BE2C (cell line): ENCODE results near the gene HNRNPR.
"Not testable (repeated sequence)": the region's sequence is repeated elsewhere in the genome, so short reads cannot be mapped to it uniquely, and the experiment has no call there.

Experiments used
- DNase-seq: peaks from one replicate; pipeline ENCODE4 v3.0.0-alpha.2; 2020
- H3K27me3 ChIP-seq: fragments of 250-450 bp; sonication (Bioruptor Pico); 2 replicates; pipeline ENCODE4 v1.5.1; 2020; ENCODE audit warnings: mild to moderate bottlenecking
- H3K36me3 ChIP-seq: fragments of 250-450 bp; sonication (Bioruptor Pico); 2 replicates; pipeline ENCODE4 v1.5.1; 2020; ENCODE audit warnings: mild to moderate bottlenecking
- H3K4me1 ChIP-seq: fragments of 250-450 bp; sonication (Bioruptor Pico); 2 replicates; pipeline ENCODE4 v1.5.1; 2020
- H3K4me3 ChIP-seq: 2 replicates; pipeline ENCODE4 v1.5.1; 2011; ENCODE audit warnings: low read depth, low read length
- H3K9me3 ChIP-seq: fragments of 250-450 bp; sonication (Bioruptor Pico); 2 replicates; pipeline ENCODE4 v1.5.1; 2020
- CTCF ChIP-seq: IDR thresholded peaks from 2 replicates; pipeline ENCODE4 v1.5.1; 2012; ENCODE audit warnings: mild to moderate bottlenecking, low read depth, low read length

Gene HNRNPR

GRCh38 chr1:23376890-23377811 lies 33.1 kb upstream of the HNRNPR start:
- Histone ChIP-seq H3K4me3 (no peak overlapping the region), H3K4me1 (no peaks in the 10 kb centered on the region), H3K9me3 (no peaks in the 10 kb centered on the region), H3K36me3 (no peaks in the 10 kb centered on the region), H3K27me3 (no peaks in the 10 kb centered on the region)
- no peak for DNase-seq
- TF ChIP-seq CTCF, result no peak

- not testable (repeated sequence) for H3K4me1 ChIP-seq, H3K36me3 ChIP-seq, DNase-seq, H3K27me3 ChIP-seq, H3K4me3 ChIP-seq, H3K9me3 ChIP-seq
These were observed 30.1 kb upstream of the HNRNPR start for GRCh38 chr1:23374079-23374735.

- Histone ChIP-seq H3K36me3 (no peaks in the 10 kb centered on the region), H3K4me1 (peaks cover 9% of the 10 kb centered on the region), H3K27me3 (no peaks in the 10 kb centered on the region), H3K4me3 (no peak overlapping the region), H3K9me3 (no peaks in the 10 kb centered on the region)
- no peak for DNase-seq
- no peak for TF ChIP-seq CTCF
These were observed 28.1 kb upstream of the HNRNPR start for GRCh38 chr1:23371987-23372880.

- DNase-seq, result peak; percentile 10
- H3K4me1 ChIP-seq, result peaks cover 9% of the 10 kb centered on the region
- 0 out of 2 replicates have a peak, but pooled peaks have one; percentile 17 for TF ChIP-seq CTCF
- H3K4me3 ChIP-seq, result peak overlapping the region; percentile 94; the same call in 1 of the 2 replicates
- H3K27me3 ChIP-seq, result no peaks in the 10 kb centered on the region
- no peaks in the 10 kb centered on the region for H3K9me3 ChIP-seq
- peaks cover 4% of the 10 kb centered on the region; the same call in 1 of the 2 replicates for H3K36me3 ChIP-seq
These were observed 26.9 kb upstream of the HNRNPR start for GRCh38 chr1:23370709-23371584.

GRCh38 chr1:23370330-23370708 lies 26.2 kb upstream of the HNRNPR start:
- H3K36me3 ChIP-seq, result peaks cover 4% of the 10 kb centered on the region; the same call in 1 of the 2 replicates
- TF ChIP-seq CTCF, result no peak
- DNase-seq, result no peak
- no peaks in the 10 kb centered on the region for H3K9me3 ChIP-seq
- H3K27me3 ChIP-seq, result no peaks in the 10 kb centered on the region
- H3K4me3 ChIP-seq, result peak overlapping the region; percentile 94
- H3K4me1 ChIP-seq, result peaks cover 9% of the 10 kb centered on the region
